Transverse colon (tissue), 4 donors: ENCODE results near the gene IGLL1.

ENCODE experiments used
- CTCF ChIP-seq, 5 experiments: fragments of 200-600 bp in 3 of 5; fragments of 450-650 bp in 2 of 5; sonication (generic) in 3 of 5; IDR thresholded peaks; 1 replicate in 2 of 5; 2 replicates in 3 of 5; pipeline ENCODE4 v1.5.1; 2016 to 2017; ENCODE audit warnings: antibody characterized with exemption in 5 of 5, inconsistent platforms in 3 of 5, mild to moderate bottlenecking in 2 of 5, moderate library complexity in 1 of 5
- EP300 ChIP-seq: sonication (generic); formaldehyde crosslinking; IDR thresholded peaks from one replicate; pipeline ENCODE4 v1.6.1; 2017; ENCODE audit warnings: antibody characterized with exemption, low read depth
- POLR2A ChIP-seq: fragments of 450-650 bp; IDR thresholded peaks from one replicate; pipeline ENCODE4 v1.6.1; 2016; ENCODE audit warnings: antibody characterized with exemption, mild to moderate bottlenecking, moderate library complexity
- POLR2AphosphoS5 ChIP-seq, 3 donors: sonication (generic); formaldehyde crosslinking; IDR thresholded peaks; one replicate each; pipeline ENCODE4 v1.6.1; 2016; ENCODE audit warnings: antibody characterized with exemption in 3 of 3

- TF ChIP-seq CTCF (IDR thresholded peaks at IDR 0.05) (no peak), POLR2AphosphoS5 (IDR thresholded peaks at IDR 0.05) (no peak), POLR2A (no peak), EP300 (no peak)
Observed at GRCh38 chr22:23533771-23534191, 46.3 kb downstream of the IGLL1 start.
